Activated CD8-positive, alpha-beta memory T cell treated with anti-CD3 and anti-CD28 coated beads, Interleukin-2, amount 50 U/mL, for 1 hour (primary cell): Measurements from ENCODE around the gene SIL1.

Source experiments
- DNase-seq: peaks from one replicate; pipeline ENCODE4 v3.0.0-alpha.2; 2020; ENCODE audit errors: extremely low read depth

The SIL1 gene

DNA sequence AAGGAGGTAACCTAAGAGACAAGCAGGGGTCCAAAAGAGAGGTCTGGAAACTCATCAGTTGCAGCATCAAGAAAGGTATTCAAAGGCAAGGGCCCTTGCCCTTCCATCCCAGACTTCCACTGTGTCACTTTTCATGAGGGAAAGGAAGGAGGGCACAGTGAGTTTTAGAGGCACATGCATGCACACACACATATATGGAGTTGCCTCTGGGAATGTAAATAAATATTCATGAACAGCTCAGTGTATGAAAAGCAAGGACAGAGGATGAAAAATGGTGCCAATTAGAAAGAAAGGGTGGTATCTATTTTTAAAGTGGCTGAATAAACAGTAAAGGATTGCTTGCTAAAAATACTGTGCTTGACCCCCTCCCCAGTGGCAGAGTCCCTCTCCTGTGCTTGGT lies 217.7 kb downstream of the SIL1 start:
- no peak for DNase-seq

DNA sequence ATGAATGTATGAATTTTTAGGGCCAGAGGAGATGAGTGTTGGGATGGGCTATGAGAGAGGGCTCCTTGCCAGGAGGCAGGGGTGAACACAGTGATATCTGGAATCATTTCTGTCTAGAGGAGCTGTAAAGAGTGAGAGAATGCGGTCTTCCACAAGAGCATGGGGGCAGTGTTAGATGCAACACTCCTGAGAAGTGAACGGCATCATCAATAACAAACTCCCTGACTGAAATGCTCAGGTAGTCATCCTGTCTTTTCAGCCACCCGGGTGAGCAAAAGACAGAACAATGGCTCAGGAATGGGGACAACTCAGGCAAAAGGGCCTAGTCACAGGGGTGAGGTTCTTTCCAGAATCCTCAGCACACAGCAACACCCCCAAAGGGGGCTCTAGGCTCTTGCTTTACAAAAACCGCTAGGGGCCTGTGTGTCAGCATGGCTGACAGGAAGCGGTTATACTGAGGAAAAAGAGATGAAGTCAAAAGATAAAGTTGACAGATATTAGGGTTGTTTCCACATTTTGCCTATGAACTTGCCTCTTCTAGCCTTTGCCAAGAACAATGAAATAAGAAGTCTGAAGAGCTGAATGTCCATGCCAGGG lies 218.4 kb downstream of the SIL1 start:
- peak; percentile 4 for DNase-seq

DNA sequence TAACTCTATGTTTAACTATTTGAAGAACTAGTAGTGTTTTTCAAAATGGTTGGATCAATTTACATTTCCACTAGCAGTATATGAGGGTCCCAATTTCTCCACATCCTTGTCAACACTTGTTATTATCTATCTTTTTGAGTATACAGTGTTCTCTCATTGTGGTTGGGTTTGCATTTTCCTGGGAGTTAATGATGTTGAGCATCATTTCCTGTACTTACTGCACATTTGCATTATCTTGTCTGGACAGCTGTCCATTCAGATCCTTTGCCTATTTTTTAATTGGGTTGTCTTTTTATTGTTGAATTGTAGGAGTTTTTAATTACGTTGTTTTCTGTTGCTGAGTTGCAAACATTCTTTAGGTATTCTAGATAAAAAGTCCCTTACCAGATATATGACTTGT lies 219.6 kb downstream of the SIL1 start:
- no peak for DNase-seq

DNA sequence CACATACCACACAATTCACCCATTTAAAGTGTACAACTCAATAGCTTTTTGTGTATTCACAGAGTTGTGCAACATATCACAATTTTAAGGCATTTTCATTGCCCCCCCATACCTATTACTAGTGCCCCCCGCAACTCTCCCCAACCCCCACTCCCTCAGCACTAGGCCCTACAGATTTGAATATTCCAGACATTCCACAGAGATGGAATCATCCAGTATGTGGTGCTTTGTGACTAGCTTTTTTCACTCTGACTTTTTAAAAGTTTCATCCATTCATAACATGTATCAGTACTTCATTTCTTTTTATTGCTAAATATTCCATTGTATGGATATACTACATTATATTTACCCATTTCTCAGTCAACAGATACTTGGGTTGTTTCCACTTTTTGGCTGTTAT lies 220.1 kb downstream of the SIL1 start:
- no peak for DNase-seq

DNA sequence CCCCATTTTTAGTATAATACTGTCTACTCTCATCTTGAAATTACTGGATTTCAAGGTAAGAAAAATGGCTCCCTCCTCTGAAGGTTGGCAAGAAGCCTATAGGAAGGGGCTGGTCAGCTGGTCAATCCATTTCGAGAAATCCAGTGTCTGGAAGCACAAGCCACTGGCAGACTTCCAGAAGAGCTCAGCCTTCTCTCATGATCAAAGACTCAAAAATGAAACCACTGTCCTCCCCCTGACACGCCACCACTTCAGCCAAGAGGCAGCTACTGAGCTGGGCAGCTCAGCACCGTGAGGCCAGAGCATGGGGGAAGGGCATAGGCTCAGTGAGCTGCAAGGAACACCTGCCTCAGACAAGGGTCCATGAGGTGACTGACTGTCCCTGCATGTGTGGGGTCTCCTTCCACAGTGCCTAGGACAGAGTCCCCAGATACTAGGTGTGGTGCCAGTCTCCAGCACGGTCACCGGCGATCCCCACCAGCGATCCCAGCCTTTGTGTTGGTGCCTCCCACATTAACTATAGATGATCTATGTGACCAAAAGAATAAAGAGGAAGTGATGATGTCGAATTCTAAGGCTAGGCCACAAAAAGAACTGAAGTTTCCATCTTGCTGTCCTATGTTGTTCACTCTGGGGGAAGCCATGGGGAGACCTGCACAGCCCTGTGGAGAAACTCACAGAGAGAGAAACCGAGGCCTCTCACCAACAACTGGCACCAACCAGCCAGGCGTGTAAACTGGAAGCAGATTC lies 222.9 kb downstream of the SIL1 start:
- DNase-seq: no peak

DNA sequence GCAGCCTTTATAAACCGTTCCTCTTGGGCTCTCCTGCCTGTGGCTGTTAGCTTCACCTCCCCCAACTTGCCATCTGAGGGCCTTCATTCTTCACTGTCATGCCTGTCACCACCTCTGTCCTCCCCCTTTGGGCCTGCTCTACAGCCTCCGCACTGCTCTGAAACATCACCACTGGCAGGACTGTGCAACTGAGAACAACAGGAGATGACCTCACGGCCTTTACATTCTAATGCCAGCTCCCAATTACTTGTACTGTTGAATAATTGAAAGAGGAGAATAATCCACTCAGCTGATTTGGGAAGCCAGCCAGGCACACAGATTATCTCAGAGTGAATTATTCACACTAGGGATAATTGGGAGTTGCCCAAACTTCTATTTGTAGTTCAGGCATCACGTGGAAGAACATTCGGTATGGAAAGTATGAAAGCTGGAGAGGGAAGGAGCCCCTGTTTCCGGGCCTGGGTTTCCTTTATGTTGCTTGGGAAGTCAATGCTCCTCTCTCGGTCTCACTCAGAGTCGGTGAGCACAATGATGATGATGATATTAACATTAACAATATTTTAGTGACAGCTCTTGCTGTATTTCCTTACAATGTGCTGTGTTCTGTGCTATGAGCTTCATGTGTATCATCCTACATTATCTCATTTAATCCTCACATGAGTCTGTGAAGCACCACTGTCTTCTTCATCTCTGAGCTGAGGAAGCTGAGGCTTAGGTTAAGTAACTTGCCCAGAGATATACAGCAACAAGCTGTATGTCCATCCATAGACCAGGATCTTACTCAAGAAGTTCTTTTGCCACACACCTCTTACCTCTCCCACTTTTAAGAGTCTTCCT lies 223.7 kb downstream of the SIL1 start:
- no peak for DNase-seq

DNA sequence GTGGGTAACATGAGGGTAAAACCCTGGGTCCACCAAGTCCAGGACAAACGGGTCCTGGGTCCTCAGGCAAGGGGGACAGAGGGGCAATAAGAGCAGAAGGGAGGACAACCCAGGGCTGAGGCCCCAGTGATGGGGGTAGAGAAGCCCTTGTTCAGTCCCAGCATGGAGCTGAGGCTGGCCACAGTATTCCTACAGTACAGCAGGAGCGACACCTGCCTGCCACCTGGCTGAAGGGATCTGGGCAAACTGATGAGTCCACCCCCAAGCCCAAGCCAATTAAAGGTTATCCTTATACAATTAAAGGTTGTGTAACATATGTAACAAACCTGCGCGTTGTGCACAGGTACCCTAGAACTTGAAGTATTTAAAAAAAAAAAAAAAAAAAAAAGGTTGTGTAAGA lies 225.3 kb downstream of the SIL1 start:
- no peak for DNase-seq

DNA sequence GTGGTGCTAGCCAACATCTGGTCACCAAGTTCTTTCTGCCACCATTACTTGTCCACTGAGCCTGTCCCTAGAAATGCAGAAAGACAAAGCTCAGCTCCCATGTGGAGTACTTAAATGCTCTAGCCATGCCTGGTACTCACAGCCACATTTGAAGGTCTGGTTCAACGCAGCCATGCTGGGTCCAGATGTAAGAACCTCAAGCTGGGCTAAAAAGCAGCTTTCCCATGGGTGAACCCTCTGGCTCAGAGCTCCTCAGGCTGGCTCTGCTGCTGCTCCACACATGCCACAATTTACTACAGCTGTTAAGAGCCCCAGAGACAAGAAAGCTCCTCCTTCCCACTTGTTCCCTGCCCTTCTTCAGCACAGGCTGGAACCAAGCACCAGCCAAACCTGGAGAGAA lies 225.9 kb downstream of the SIL1 start:
- DNase-seq: no peak

DNA sequence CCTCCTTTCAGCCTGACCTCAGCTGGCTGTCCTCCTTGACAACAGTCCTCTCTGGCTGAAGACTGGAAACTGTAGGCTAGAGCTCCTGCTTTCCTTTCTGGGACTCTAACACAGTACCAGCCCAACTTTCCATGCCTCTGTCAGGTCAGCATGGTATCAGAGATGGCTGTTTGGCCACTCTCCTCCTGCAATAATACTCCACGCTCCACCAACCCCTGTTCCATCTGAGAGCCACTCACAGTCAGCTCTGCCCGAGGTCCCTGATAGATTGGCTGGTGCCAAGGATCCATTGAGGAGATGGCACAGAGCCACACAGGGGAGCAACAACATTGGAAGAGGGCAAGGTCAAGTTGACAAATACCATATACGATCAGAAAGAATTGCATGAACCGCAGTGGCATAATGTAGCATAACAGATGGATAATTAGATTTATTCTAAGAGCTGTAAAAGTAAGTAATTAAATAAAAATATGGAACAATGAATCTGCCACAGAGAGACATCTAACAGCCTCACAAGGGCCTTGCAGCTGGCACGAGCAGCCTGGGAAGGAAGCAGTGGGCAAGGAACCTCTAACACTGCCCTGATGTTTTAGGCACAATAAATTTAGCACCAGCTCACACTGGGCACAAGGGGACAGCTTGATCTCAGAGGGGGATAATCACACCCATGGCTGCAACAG lies 228.7 kb downstream of the SIL1 start:
- no peak for DNase-seq

DNA sequence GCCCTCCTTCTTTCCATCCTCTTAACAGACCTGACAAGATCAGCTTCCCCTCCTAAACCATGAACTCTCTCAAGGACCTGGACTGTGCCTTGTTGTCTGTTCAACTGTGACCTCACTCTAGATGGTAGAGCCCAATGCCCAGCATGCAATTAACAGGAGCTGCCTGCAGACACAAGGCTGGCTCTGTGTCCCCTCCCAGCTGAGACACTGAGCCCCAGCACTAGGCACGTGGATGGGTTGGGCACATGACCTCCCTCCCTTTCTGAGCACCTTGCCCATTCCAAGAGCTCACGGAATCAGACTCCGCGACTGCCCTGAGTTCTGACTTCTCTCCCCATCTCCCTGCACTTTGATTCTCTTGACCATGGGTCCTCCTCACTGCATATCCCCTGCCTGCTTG lies 229.6 kb downstream of the SIL1 start:
- DNase-seq: no peak

DNA sequence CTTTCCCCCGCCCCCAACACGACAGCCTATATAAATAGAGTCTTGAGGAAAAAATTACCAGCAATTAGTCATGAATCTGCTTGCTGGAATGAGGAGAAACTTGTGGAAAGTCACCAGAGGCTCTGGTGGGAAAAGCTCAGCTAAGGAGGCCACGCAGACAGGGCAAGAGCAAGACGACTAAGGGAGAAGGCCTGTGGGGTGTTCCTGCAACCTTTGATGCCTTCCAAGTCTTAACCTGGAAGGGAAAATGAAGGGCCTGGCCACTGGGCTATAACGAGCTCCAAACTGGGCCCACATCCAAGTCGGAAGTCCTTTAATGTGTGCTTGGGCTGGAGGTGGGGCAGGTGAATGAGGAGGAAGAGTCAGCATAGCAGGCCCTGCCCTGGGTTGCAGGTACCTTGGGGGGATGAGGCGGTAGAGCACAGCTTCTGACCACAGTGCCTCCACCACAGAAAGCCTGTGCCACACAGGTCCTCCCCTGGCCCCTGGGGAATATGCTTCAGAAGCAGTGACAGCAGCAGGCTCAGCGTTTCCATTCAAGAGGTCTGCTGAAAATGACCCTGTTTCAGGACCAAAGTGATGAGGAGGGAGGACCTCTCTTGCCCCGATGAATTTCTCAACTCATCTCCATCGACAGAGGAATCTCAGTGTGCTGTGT lies 230.2 kb downstream of the SIL1 start:
- DNase-seq: no peak

DNA sequence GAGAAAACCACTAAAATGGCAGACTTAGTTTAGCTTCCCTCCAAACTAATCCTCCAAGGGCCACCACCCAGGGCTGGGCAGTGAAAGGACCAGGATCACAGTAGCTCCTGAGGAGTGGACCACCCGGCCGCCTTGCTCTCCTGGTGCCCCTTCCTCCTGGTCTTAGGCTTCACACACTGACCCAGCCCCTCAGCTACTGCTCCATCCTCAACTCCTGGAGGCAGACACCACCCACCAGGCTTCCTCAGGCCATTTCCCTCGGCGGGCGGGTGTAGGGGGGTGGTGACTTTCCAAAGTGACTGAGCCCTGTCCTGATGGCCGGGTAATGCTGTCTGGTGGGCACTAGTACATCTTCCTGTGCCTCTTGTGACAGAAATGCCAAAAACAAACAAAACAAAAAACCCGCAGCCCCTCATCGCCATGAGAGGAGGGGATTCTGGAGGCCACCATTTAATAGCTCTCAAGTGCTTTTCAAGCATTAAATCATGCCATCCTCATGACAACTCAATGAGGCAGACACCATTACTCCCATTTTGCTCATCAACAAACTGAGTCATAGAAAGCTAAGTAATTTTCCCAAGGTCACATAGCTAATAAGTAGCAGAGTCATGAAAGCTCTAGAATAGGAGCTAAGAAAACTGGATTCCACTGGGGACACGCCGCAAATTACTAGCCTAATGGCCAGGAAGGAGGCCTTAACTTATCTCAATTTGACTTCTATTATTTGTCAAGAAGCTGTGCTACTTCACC lies 231.8 kb downstream of the SIL1 start:
- no peak for DNase-seq

DNA sequence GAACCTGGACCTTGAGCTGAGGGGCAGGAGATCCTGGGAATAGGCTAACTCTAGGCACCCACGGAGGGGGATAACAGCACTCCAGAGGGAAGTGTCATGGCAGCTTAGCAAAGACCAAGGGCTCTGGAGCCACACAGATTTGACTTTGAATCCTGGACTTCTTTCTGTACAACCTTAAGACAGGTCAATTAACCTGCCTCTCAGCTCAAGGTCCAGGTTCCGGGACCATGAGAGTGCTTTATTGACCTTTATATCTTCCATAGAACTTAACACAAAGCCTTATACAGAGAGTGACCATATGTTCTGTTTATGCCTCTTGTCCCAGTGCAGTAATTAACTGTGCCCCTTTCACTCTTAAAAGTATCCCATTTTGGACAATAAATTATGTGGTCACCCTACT lies 232.5 kb downstream of the SIL1 start:
- no peak for DNase-seq

DNA sequence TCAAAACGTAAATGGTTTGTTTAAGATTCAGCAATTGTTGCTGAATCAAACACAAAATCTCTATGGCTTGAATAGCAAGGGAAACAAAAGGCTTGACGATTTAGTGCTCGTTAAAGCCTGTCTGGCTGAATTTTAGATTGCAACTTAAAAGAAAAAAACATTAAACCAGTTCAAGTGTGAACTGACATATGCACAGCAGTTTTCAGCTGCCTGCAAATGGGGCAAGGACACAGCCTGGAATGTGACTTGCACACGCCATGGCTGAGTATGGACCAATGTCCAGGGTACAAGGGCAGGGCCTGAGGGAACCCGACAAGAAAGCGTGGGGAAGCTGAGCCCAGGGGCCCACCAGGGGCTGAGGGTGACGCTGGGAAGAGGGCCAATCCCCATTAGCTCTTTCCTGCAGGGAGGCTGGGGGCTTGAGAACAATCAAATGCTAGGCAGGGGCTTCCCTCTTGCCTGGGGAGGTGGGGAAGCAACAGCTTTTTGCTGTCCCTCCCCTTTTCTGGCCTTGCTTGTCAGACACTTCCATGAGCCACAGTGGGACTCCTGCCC lies 233.4 kb downstream of the SIL1 start:
- no peak for DNase-seq

DNA sequence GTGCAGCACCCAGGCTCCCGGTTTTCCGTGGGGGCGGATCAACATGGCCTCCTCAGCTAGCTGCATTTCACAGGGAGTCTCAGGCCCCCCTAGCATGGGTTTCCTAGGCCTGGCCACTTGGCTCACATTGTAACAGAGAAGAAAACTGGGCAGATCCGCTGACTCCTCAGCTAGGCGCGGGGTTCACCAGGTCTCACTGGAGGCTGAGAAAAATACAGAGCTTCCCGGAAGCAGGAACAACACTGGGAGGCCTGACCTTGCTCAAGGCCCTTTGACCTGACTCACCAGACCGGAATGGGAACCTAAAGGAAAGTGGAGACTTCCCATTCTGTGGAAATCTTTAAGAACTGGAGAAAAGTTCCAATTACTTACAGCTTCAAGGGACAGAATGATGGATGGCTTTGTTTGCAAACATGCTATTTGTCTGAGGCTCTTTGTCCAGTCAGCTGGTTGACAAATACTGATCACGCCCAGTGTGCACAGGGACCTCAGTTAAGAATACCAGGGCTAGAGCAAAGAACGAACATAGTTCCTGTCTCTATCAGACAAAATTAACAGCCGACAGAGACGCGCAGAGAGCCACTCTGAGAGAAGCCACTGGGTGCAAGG lies 234.3 kb downstream of the SIL1 start:
- DNase-seq: no peak

DNA sequence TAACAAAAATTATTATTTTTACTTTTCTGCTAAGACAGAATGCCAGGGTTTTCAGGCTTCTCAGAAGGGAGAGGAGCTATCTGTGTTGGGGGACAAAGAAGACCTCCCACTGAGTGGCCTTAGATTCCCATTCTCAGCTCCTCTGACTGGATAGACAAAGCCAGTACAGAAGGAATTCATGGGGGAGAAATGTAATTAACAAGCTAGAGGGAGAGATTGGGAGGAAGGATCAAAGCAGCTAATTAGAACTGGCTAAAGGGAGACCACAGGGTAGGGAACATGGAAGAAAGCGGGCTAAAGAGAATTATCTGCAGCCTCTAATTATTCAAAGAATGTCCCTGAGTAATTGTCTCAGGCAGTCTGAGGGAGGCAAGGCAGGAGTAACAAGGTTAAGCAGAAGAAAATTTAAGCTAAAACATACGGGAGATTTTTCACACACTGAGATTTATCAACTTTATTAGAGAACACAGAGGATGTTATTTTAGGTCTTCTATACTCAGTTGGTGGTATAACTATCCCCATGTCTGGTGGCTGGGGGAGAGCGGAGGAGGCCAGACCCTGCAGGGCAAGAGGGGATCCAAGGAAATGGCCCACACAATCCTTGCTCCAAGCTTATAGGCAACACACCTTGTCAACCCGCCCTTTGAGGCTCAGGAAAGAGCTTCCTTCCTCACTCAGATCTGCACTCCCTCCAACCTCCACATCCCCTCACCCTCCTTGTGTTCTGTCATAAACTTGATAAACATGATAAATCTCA lies 235.4 kb downstream of the SIL1 start:
- no peak for DNase-seq

DNA sequence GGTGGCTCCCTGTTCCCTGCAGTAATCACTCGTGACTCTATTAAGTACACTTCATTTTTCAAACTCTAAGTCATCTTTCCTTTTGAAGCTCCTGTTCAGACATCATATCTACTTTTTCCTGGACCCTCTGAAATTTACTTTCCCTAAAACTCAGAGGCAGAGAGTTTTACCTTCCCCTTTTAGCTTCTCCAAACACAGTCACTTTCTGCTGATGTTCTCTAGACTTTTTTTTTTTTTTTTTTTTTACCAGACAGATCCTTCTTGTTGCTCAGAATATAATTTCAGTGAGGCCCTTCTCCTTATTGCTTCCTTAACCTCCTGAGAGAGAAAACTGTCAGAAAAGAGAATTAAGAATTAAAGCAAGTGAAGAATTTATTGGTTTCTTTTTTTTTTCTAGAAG lies 236.4 kb downstream of the SIL1 start:
- no peak for DNase-seq

DNA sequence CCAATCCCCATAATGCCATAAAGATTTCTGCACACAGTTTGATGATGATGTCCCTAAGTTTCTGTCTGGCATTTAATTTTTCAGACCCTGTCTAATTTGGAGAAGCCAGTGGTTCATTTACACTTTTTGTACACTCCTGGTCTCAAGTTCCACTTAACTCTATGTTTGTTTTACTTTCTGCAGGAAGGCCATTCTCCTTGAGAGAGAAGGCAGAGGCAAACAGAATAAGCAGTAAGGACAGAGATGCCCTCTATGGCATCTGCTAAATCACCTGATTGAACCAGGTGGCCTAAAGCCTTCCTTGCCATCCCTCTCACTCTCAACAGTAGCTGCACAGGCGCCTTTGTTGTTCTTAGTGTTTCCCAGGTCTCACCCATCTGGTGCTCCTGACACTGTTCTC lies 236.9 kb downstream of the SIL1 start:
- no peak for DNase-seq

DNA sequence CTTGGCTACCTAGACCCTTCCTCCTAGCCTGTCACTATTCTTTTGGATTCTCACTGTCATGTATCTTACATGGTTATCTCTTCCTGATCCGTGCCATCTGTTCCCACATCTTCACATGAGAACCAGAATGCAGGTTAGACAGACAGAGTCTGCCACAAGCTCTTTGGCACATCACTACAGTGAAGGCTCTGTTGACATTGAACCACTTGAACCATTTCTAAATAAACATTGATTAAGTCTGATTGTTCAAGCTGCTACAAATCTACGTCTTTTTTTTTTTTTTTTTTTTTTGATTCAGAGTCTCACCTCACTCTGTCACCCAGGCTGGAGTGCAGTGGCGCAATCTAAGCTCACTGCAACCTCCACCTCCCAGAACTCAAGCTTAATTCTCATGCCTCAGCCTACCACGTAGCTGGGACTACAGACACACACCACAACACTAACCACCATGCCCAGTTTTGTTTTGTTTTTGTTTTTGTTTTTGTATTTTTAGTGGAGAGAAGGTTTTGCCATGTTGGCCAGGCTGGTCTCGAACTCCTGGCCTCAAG lies 237.9 kb downstream of the SIL1 start:
- no peak for DNase-seq
